GM12872 (cell line): Measurements from ENCODE around the gene EXPH5.

Source experiments
- CTCF ChIP-seq: IDR thresholded peaks from 3 replicates; pipeline ENCODE4 v1.5.1; 2011; ENCODE audit warnings: low read depth, mild to moderate bottlenecking, low read length, moderate library complexity; ENCODE audit not compliant: insufficient read depth

The EXPH5 gene

GRCh38 chr11:108508653-108509593 is 84.6 kb downstream of the EXPH5 start:
- no peak for TF ChIP-seq CTCF

- no peak for TF ChIP-seq CTCF
These were observed 92.2 kb downstream of the EXPH5 start for GRCh38 chr11:108501396-108501795.

GRCh38 chr11:108500721-108501120 is 92.8 kb downstream of the EXPH5 start:
- TF ChIP-seq CTCF: no peak

- no peak for TF ChIP-seq CTCF
These were observed 93.4 kb downstream of the EXPH5 start for GRCh38 chr11:108500169-108500568.

- no peak for TF ChIP-seq CTCF
These were observed 94.7 kb downstream of the EXPH5 start for GRCh38 chr11:108498816-108499408.

- TF ChIP-seq CTCF: no peak
These were observed 95.3 kb downstream of the EXPH5 start, which contains the start of gene POGLUT3 for GRCh38 chr11:108498046-108498815. Gene POGLUT3 (minus strand): TSS chr11:108498384. CDS start chr11:108498366, 18 bp downstream.
